ENCODE results near the gene ZMYND8.
"Not testable (repeated sequence)": the region's sequence is repeated elsewhere in the genome, so short reads cannot be mapped to it uniquely, and the experiment has no call there.

Gene ZMYND8

GRCh38 chr20:47241345-47241781 is 115.1 kb downstream of the ZMYND8 start:
- no peak overlapping the region for H3K27ac ChIP-seq
- DNase-seq, result no peak
- no peaks in the 10 kb centered on the region for H3K27me3 ChIP-seq
- no peaks in the 10 kb centered on the region for H3K4me1 ChIP-seq
- H3K4me3 ChIP-seq, result no peak overlapping the region
- intact Hi-C loops (cut with DNase I; ENCODE audit: low total_unique reads), result no loop called here
- TF ChIP-seq CTCF (IDR thresholded peaks at IDR 0.05), result no peak
- H3K36me3 ChIP-seq, result peaks cover 24 to 61% (median 40%) of the 10 kb centered on the region in 3 donors
- H3K9me3 ChIP-seq, result no peaks in the 10 kb centered on the region

- H3K36me3 ChIP-seq, result peaks cover 26 to 61% (median 38%) of the 10 kb centered on the region in 3 donors
- DNase-seq; H3K4me1 ChIP-seq; H3K27ac ChIP-seq; H3K4me3 ChIP-seq; intact Hi-C loops (cut with DNase I; ENCODE audit: low total_unique reads); H3K9me3 ChIP-seq; H3K27me3 ChIP-seq: not testable (repeated sequence)
These were observed 116.4 kb downstream of the ZMYND8 start for GRCh38 chr20:47240096-47240495.

- no peaks in the 10 kb centered on the region for H3K27me3 ChIP-seq
- no peak overlapping the region for H3K4me3 ChIP-seq
- H3K27ac ChIP-seq, result no peak overlapping the region
- TF ChIP-seq CTCF (IDR thresholded peaks at IDR 0.05), result no peak
- no peaks in the 10 kb centered on the region for H3K9me3 ChIP-seq
- no peaks in the 10 kb centered on the region for H3K4me1 ChIP-seq
- intact Hi-C loops (cut with DNase I; ENCODE audit: low total_unique reads), result no loop called here
- H3K36me3 ChIP-seq, result peaks cover 27 to 61% (median 35%) of the 10 kb centered on the region in 3 donors
- DNase-seq, result no peak
These were observed 116.8 kb downstream of the ZMYND8 start for GRCh38 chr20:47239719-47240067.

- H3K27me3 ChIP-seq, result no peaks in the 10 kb centered on the region
- TF ChIP-seq CTCF (IDR thresholded peaks at IDR 0.05), result no peak
- intact Hi-C loops (cut with DNase I; ENCODE audit: low total_unique reads), result no loop called here
- H3K27ac ChIP-seq, result no peak overlapping the region
- no peaks in the 10 kb centered on the region for H3K9me3 ChIP-seq
- H3K36me3 ChIP-seq, result peaks cover 29 to 61% (median 40%) of the 10 kb centered on the region in 3 donors
- H3K4me1 ChIP-seq, result no peaks in the 10 kb centered on the region
- H3K4me3 ChIP-seq, result no peak overlapping the region
- DNase-seq, result no peak
These were observed 117.5 kb downstream of the ZMYND8 start for GRCh38 chr20:47238780-47239718.

GRCh38 chr20:47237715-47238114 is 118.8 kb downstream of the ZMYND8 start:
- no peaks in the 10 kb centered on the region for H3K9me3 ChIP-seq
- DNase-seq, result no peak
- peaks cover 33 to 71% (median 44%) of the 10 kb centered on the region in 3 donors for H3K36me3 ChIP-seq
- intact Hi-C loops (cut with DNase I; ENCODE audit: low total_unique reads), result no loop called here
- no peak for TF ChIP-seq CTCF (IDR thresholded peaks at IDR 0.05)
- no peaks in the 10 kb centered on the region for H3K27me3 ChIP-seq
- H3K4me3 ChIP-seq, result no peak overlapping the region
- H3K4me1 ChIP-seq, result no peaks in the 10 kb centered on the region
- H3K27ac ChIP-seq, result no peak overlapping the region

- H3K9me3 ChIP-seq, result no peaks in the 10 kb centered on the region
- H3K27ac ChIP-seq, result no peak overlapping the region
- H3K27me3 ChIP-seq, result no peaks in the 10 kb centered on the region
- no peak overlapping the region for H3K4me3 ChIP-seq
- H3K36me3 ChIP-seq, result peaks cover 33 to 72% (median 41%) of the 10 kb centered on the region in 3 donors
- H3K4me1 ChIP-seq, result peaks cover 0 to 11% (median 0%) of the 10 kb centered on the region in 4 donors
- intact Hi-C loops (cut with DNase I; ENCODE audit: low total_unique reads), result no loop called here
- no peak for DNase-seq
- TF ChIP-seq CTCF (IDR thresholded peaks at IDR 0.05), result no peak
These were observed 119.9 kb downstream of the ZMYND8 start for GRCh38 chr20:47236639-47236900.
